NB4 (cell line): ENCODE results near the gene FCN2.

Experiments
- DNase-seq: peaks from one replicate; pipeline ENCODE4 v3.0.0; 2010; ENCODE audit warnings: low read depth
- H3K4me3 ChIP-seq: one replicate; pipeline ENCODE4 v1.5.1; 2011; ENCODE audit warnings: mild to moderate bottlenecking, low read depth, low read length, moderate library complexity
- CTCF ChIP-seq: IDR thresholded peaks from one replicate; pipeline ENCODE4 v1.5.1; 2012; ENCODE audit warnings: low read depth, low read length
- MAX ChIP-seq: IDR thresholded peaks from 2 replicates; pipeline ENCODE4 v1.6.1; 2011; ENCODE audit warnings: low read depth, low read length
- MYC ChIP-seq: IDR thresholded peaks from 2 replicates; pipeline ENCODE4 v1.6.1; 2011; ENCODE audit warnings: low read depth, low read length
- POLR2A ChIP-seq: IDR thresholded peaks from 2 replicates; pipeline ENCODE4 v1.6.1; 2011; ENCODE audit warnings: mild to moderate bottlenecking; ENCODE audit not compliant: insufficient read length; ENCODE audit errors: extremely low read depth

The FCN2 gene

GRCh38 chr9:134886413-134886913 lies 5.9 kb downstream of the FCN2 start:
- no peak for DNase-seq
- TF ChIP-seq MYC (no peak), MAX (no peak), CTCF (no peak), POLR2A (no peak)
- no peak overlapping the region for H3K4me3 ChIP-seq

- H3K4me3 ChIP-seq: no peak overlapping the region
- no peak for DNase-seq
- TF ChIP-seq POLR2A (no peak), MAX (no peak), MYC (no peak), CTCF (no peak)
These were observed 6.6 kb downstream of the FCN2 start for GRCh38 chr9:134887219-134887618.

- no peak overlapping the region for H3K4me3 ChIP-seq
- DNase-seq: peak; percentile 90
These were observed 7.3 kb downstream of the FCN2 start for GRCh38 chr9:134887686-134888602.

GRCh38 chr9:134888603-134889190 lies 8.1 kb downstream of the FCN2 start:
- TF ChIP-seq MAX: no peak
- no peak for TF ChIP-seq MYC
- H3K4me3 ChIP-seq: no peak overlapping the region
- DNase-seq: no peak

More at GRCh38 chr9:134887686-134888602, 7.3 kb downstream of the FCN2 start:
- TF ChIP-seq MAX (no peak; the same call in 1 of the 2 replicates), CTCF (no peak), MYC (no peak; the same call in 1 of the 2 replicates), POLR2A (no peak)

- no peak overlapping the region for H3K4me3 ChIP-seq
- TF ChIP-seq CTCF (no peak), MAX (0 out of 2 replicates have a peak, but pooled peaks have one; percentile 16)
- DNase-seq: peak; percentile 94
These were observed 9.0 kb downstream of the FCN2 start for GRCh38 chr9:134889386-134890154.
